Ecto neural progenitor cell (in vitro differentiated cells): Measurements from ENCODE around the gene CEACAM19.
"Not testable (repeated sequence)": the region's sequence is repeated elsewhere in the genome, so short reads cannot be mapped to it uniquely, and the experiment has no call there.

ENCODE experiments used
- DNase-seq: peaks from one replicate; pipeline ENCODE4 v3.0.0-alpha.2; 2018; ENCODE audit warnings: low spot score

The CEACAM19 gene

GRCh38 chr19:44702551-44703176, 31.4 kb downstream of the CEACAM19 start:
- DNase-seq: no peak

- no peak for DNase-seq
Observed at GRCh38 chr19:44703336-44704078, 32.2 kb downstream of the CEACAM19 start.

GRCh38 chr19:44704982-44705381, 33.7 kb downstream of the CEACAM19 start:
- DNase-seq: no peak

GRCh38 chr19:44705502-44706010, 34.3 kb downstream of the CEACAM19 start:
- no peak for DNase-seq

- no peak for DNase-seq
Observed at GRCh38 chr19:44706506-44707236, 35.4 kb downstream of the CEACAM19 start.

- no peak for DNase-seq
Observed at GRCh38 chr19:44707794-44708193, 36.5 kb downstream of the CEACAM19 start.

- no peak for DNase-seq
Observed at GRCh38 chr19:44708940-44709339, 37.7 kb downstream of the CEACAM19 start.

- not testable (repeated sequence) for DNase-seq
Observed at GRCh38 chr19:44709434-44710266, 38.4 kb downstream of the CEACAM19 start.

GRCh38 chr19:44710483-44710882, 39.2 kb downstream of the CEACAM19 start:
- DNase-seq: no peak

GRCh38 chr19:44712864-44713515, 41.7 kb downstream of the CEACAM19 start:
- DNase-seq: no peak

- no peak for DNase-seq
Observed at GRCh38 chr19:44714597-44715169, 43.4 kb downstream of the CEACAM19 start.

- no peak for DNase-seq
Observed at GRCh38 chr19:44717603-44718002, 46.3 kb downstream of the CEACAM19 start.

- DNase-seq: no peak
Observed at GRCh38 chr19:44718441-44719261, 47.4 kb downstream of the CEACAM19 start.

GRCh38 chr19:44719262-44719701, 48.0 kb downstream of the CEACAM19 start:
- DNase-seq: no peak

GRCh38 chr19:44720396-44720795, 49.1 kb downstream of the CEACAM19 start:
- not testable (repeated sequence) for DNase-seq

- no peak for DNase-seq
Observed at GRCh38 chr19:44720945-44721344, 49.7 kb downstream of the CEACAM19 start.

GRCh38 chr19:44721369-44721768, 50.1 kb downstream of the CEACAM19 start:
- not testable (repeated sequence) for DNase-seq

GRCh38 chr19:44722131-44723121, 51.1 kb downstream of the CEACAM19 start:
- no peak for DNase-seq
